Lung (tissue), 12 donors: Measurements from ENCODE around the gene ADCY3. TPM values are rescaled to one million over a fixed set of nuclear protein-coding genes. Genes with fewer than 3 reads are reported as not detected.

ENCODE experiments used
- ATAC-seq: fragments of 200-7000 bp; cut with Tn5 transposase; one replicate; pipeline ENCODE4 v1.9.1; 2020; ENCODE audit warnings: moderate number of reproducible peaks; ENCODE audit not compliant: insufficient read depth, low FRiP score
- DNase-seq, 3 donors: peaks; one replicate each; pipeline ENCODE4 v3.0.0-alpha.2; 2013 to 2017
- H3K27ac ChIP-seq, 2 donors: one replicate each; pipeline ENCODE4 v1.5.1; 2013; ENCODE audit warnings: mild to moderate bottlenecking in 2 of 2, moderate library complexity in 2 of 2, control low read depth in 1 of 2, inconsistent platforms in 1 of 2, low read depth in 1 of 2, low read length in 1 of 2
- H3K27me3 ChIP-seq, 3 donors: one replicate each; pipeline ENCODE4 v1.5.1; 2013; ENCODE audit warnings: low read length in 2 of 3; ENCODE audit not compliant: control insufficient read depth in 3 of 3, insufficient read depth in 3 of 3
- H3K36me3 ChIP-seq, 4 donors: one replicate each; pipeline ENCODE4 v1.5.1; 2013; ENCODE audit warnings: low read length in 4 of 4, mild to moderate bottlenecking in 1 of 4, moderate library complexity in 1 of 4; ENCODE audit not compliant: control insufficient read depth in 4 of 4, insufficient read depth in 4 of 4
- H3K4me1 ChIP-seq, 5 donors: one replicate each; pipeline ENCODE4 v1.5.1; 2013; ENCODE audit warnings: low read length in 5 of 5, mild to moderate bottlenecking in 2 of 5, moderate library complexity in 1 of 5; ENCODE audit not compliant: control insufficient read depth in 5 of 5, insufficient read depth in 5 of 5
- H3K4me3 ChIP-seq: one replicate; pipeline ENCODE4 v1.5.1; 2013; ENCODE audit warnings: mild to moderate bottlenecking, control low read depth, moderate library complexity
- H3K9ac ChIP-seq, 2 donors: one replicate each; pipeline ENCODE4 v1.5.1; 2013; ENCODE audit warnings: low read length in 2 of 2, control low read depth in 1 of 2; ENCODE audit not compliant: insufficient read depth in 1 of 2
- H3K9me3 ChIP-seq, 4 donors: one replicate each; pipeline ENCODE4 v1.5.1; 2013; ENCODE audit warnings: low read length in 3 of 4, mild to moderate bottlenecking in 1 of 4, moderate library complexity in 1 of 4; ENCODE audit not compliant: control insufficient read depth in 4 of 4, insufficient read depth in 3 of 4
- WGBS, 2 donors: extraction: QIAGEN DNeasy Blood & Tissue Kit; methylation state at CpG; one replicate each; pipeline ENCODE4 v1.1.7; 2013; 5-methylcytosine and 5-hydroxymethylcytosine counted together
- polyA plus RNA-seq, 2 donors: library from polyadenylated mRNA; stranded (reverse); fragments of 200-250 nt; gene quantifications; one replicate each; pipeline ENCODE4 v1.2.1, GENCODE V29; 2013
- total RNA-seq, 2 donors: library from RNA; depleted of rRNA in 1 of 2; stranded (reverse); fragments of >200 nt in 1 of 2; gene quantifications; one replicate each; pipeline ENCODE4 v1.2.1, GENCODE V29; 2014 to 2021
- TF ChIP-seq, protein P1 (sequence below): IDR thresholded peaks from 2 replicates; pipeline ENCODE4 v1.5.1; 2012; ENCODE audit warnings: mild to moderate bottlenecking; ENCODE audit errors: control extremely low read depth, extremely low read depth
- donor health status: control.
- donor health status: control.
- donor health status: Bipolar disorder and iron deficiency.
- donor health status: healthy.
- donor health status: DM: yes; HTN: yes; CAD: no.

The ADCY3 gene
- total and polyA plus RNA-seq, 4 donors: 27.9 to 74.8 (median 45.8) TPM

DNA sequence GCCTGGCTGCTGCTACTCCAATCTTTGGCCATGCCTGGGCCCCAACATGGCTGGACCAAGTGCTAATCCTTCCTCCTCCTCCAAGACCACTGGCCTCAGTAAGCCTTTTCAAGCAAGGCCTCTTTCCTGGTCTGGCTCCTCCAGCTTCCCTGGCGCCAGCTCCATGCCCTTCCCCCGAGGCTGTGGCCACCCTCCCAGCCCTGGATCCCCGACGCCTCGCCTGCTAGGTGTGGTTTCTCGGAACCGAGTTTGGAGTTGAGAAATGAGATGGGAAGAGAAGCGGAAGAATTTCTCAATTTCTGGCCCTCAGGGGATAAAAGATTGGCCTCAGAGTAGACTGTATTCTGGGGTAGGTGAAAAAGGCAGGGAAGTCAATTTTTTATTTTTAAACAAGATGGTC is 46.4 kb downstream of the ADCY3 start:
- H3K27me3 ChIP-seq: no peaks in the 10 kb centered on the region
- H3K36me3 ChIP-seq: peaks cover 0 to 2% (median 0%) of the 10 kb centered on the region in 4 donors
- no peak overlapping the region for H3K4me3 ChIP-seq
- H3K9ac ChIP-seq: no peak overlapping the region
- WGBS, 2 donors: 38 to 77% methylated on average over 8 of the region's 8 CpGs
- no peak for ATAC-seq
- H3K4me1 ChIP-seq: peaks cover 0 to 14% (median 4%) of the 10 kb centered on the region in 5 donors
- TF ChIP-seq, protein P1, sequence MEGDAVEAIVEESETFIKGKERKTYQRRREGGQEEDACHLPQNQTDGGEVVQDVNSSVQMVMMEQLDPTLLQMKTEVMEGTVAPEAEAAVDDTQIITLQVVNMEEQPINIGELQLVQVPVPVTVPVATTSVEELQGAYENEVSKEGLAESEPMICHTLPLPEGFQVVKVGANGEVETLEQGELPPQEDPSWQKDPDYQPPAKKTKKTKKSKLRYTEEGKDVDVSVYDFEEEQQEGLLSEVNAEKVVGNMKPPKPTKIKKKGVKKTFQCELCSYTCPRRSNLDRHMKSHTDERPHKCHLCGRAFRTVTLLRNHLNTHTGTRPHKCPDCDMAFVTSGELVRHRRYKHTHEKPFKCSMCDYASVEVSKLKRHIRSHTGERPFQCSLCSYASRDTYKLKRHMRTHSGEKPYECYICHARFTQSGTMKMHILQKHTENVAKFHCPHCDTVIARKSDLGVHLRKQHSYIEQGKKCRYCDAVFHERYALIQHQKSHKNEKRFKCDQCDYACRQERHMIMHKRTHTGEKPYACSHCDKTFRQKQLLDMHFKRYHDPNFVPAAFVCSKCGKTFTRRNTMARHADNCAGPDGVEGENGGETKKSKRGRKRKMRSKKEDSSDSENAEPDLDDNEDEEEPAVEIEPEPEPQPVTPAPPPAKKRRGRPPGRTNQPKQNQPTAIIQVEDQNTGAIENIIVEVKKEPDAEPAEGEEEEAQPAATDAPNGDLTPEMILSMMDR: no peak
- peak overlapping the region in 1 of 2 donors; percentile 32 for H3K27ac ChIP-seq
- DNase-seq: no peak
- no peaks in the 10 kb centered on the region for H3K9me3 ChIP-seq

DNA sequence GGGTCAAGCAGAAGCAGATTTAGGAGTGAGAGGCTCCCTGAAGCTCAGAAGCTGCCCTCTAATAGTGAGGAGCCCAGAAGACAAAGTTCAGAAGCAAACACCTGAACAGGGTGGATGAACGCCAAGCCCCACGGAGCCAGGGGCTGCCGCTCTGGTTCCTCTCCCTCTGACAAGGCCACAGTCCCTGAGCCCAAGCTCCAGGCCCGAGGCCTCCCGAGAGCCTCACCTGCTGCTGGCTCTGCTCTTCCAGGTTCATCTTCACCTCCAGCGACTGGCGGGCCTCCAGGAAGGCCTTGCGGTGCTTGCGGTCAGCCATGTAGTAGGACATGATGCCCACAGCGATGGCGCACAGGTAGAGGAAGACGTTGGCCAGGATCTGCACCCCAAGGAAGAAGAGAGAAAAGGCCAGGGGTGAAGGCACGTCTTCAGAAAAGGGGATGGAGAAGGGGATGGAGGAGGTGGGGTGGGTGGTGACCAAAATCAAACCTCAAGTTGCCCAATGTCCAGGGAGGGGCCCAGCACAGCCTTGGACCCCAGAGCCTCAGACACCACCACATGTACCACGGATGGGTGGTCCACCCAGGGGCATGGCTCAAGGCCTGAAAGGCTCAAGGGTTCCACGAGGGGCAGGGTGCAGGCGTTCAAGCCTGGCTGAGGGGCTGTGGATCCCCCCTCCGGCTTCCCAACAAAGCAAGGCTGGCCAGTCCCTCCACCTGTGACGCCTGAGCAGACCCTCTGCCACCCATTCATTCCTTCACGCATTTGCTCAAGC is 47.5 kb downstream of the ADCY3 start:
- H3K36me3 ChIP-seq: peaks cover 0 to 2% (median 0%) of the 10 kb centered on the region in 4 donors
- 90 to 93% methylated on average over 19 of the region's 19 CpGs for WGBS, 2 donors
- H3K27ac ChIP-seq: peak overlapping the region in 1 of 2 donors; percentile 42
- peaks cover 0 to 14% (median 4%) of the 10 kb centered on the region in 5 donors for H3K4me1 ChIP-seq
- no peak overlapping the region for H3K4me3 ChIP-seq
- H3K9ac ChIP-seq: no peak overlapping the region
- no peaks in the 10 kb centered on the region for H3K27me3 ChIP-seq
- no peaks in the 10 kb centered on the region for H3K9me3 ChIP-seq
- DNase-seq (no peak), ATAC-seq (no peak)
- TF ChIP-seq, protein P1: no peak

DNA sequence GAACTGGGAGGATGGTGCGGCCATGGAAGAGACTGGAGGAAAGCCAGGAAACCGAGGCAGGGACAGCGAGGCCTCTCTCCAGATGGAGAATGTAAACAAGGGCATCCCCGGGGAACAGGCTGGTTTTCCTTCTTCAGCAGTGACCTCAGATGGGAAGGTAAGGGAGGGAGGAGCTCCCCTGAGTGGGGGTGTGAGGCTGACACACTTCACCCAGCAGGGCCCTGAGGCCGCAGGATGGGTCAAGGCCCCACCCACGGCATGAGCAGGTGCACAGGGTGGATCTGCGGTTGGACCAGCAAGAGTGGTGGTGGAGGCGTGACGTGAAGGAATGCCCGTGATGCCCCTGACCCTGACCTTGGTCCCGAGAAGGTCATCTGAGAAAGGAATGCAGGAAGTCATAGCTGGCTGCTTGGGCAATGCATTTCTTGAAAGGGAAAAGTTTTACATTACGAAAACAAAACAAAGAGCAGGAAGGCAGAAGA is 48.1 kb downstream of the ADCY3 start:
- H3K4me1 ChIP-seq: peaks cover 0 to 14% (median 4%) of the 10 kb centered on the region in 5 donors
- DNase-seq: peak; percentile 28 to 49 (median 32)

More for the DNA sequence above, 48.1 kb downstream of the ADCY3 start:
- TF ChIP-seq, protein P1: no peak
- H3K4me3 ChIP-seq: no peak overlapping the region
- H3K9me3 ChIP-seq: no peaks in the 10 kb centered on the region
- no peaks in the 10 kb centered on the region for H3K27me3 ChIP-seq
- no peak for ATAC-seq
- no peak overlapping the region for H3K27ac ChIP-seq
- WGBS, 2 donors: 54 to 60% methylated on average over 12 of the region's 12 CpGs
- H3K9ac ChIP-seq: no peak overlapping the region
- peaks cover 0 to 2% (median 0%) of the 10 kb centered on the region in 4 donors for H3K36me3 ChIP-seq
